HG02981 (cell line): Measurements from ENCODE around the gene OR2AT4.
"Not testable (repeated sequence)": the region's sequence is repeated elsewhere in the genome, so short reads cannot be mapped to it uniquely, and the experiment has no call there.

ENCODE experiments used
- ATAC-seq: cut with Tn5 transposase; IDR thresholded peaks from one replicate; pipeline ENCODE4 v1.9.1; 2021; ENCODE audit warnings: mild to moderate bottlenecking, moderate library complexity; ENCODE audit not compliant: unreplicated experiment

OR2AT4 gene

GRCh38 chr11:75096456-75097172 is at the start of gene OR2AT4:
Gene OR2AT4, minus strand, starts transcription at chr11:75096876.
- no peak for ATAC-seq

GRCh38 chr11:75145972-75146519 is 49.4 kb upstream of the OR2AT4 start:
- no peak for ATAC-seq

- no peak for ATAC-seq
Observed at GRCh38 chr11:75145196-75145971, 48.7 kb upstream of the OR2AT4 start.

- no peak for ATAC-seq
Observed at GRCh38 chr11:75144716-75145014, 48.0 kb upstream of the OR2AT4 start.

- ATAC-seq, result no peak
Observed at GRCh38 chr11:75143420-75143731, 46.7 kb upstream of the OR2AT4 start.

GRCh38 chr11:75142714-75143419 is 46.2 kb upstream of the OR2AT4 start:
- ATAC-seq, result peak; percentile 69

GRCh38 chr11:75141166-75141565 is 44.5 kb upstream of the OR2AT4 start:
- no peak for ATAC-seq

GRCh38 chr11:75140269-75141138 is 43.8 kb upstream of the OR2AT4 start:
- no peak for ATAC-seq

GRCh38 chr11:75135651-75136050 is 39.0 kb upstream of the OR2AT4 start:
- ATAC-seq, result no peak

- ATAC-seq, result no peak
Observed at GRCh38 chr11:75135021-75135650, 38.5 kb upstream of the OR2AT4 start.

- no peak for ATAC-seq
Observed at GRCh38 chr11:75133976-75134375, 37.3 kb upstream of the OR2AT4 start.

- ATAC-seq, result no peak
Observed at GRCh38 chr11:75132080-75132479, 35.4 kb upstream of the OR2AT4 start.

- ATAC-seq, result no peak
Observed at GRCh38 chr11:75126564-75126963, 29.9 kb upstream of the OR2AT4 start.

GRCh38 chr11:75118577-75118976 is 21.9 kb upstream of the OR2AT4 start:
- ATAC-seq, result no peak

GRCh38 chr11:75114465-75114864 is 17.8 kb upstream of the OR2AT4 start:
- ATAC-seq, result no peak

- ATAC-seq, result no peak
Observed at GRCh38 chr11:75113030-75113429, 16.4 kb upstream of the OR2AT4 start.

GRCh38 chr11:75112200-75112599 is 15.5 kb upstream of the OR2AT4 start:
- ATAC-seq, result no peak

GRCh38 chr11:75107187-75107586 is 10.5 kb upstream of the OR2AT4 start:
- no peak for ATAC-seq

- not testable (repeated sequence) for ATAC-seq
Observed at GRCh38 chr11:75105967-75106681, 9.4 kb upstream of the OR2AT4 start.

GRCh38 chr11:75105462-75105925 is 8.8 kb upstream of the OR2AT4 start:
- no peak for ATAC-seq
